DOHH2 (cell line): ENCODE measurements around the gene TTR.

Source experiments
- H3F3A ChIP-seq: fragments of 200-600 bp; sonication (generic), shearing (Covaris generic); 2 replicates; pipeline ENCODE4 v1.6.0; 2016; ENCODE audit warnings: antibody characterized with exemption, mild to moderate bottlenecking; ENCODE audit not compliant: control insufficient read depth, insufficient read depth
- H3K27ac ChIP-seq: fragments of 200-600 bp; sonication (generic); 2 replicates; pipeline ENCODE4 v1.5.1; 2014; ENCODE audit warnings: low read depth, mild to moderate bottlenecking, low read length, moderate library complexity
- H3K27me3 ChIP-seq: fragments of 200-600 bp; sonication (generic); 2 replicates; pipeline ENCODE4 v1.6.1; 2014; ENCODE audit warnings: mild to moderate bottlenecking, low read length, mixed read lengths; ENCODE audit not compliant: control insufficient read depth
- H3K36me3 ChIP-seq: fragments of 200-600 bp; sonication (generic); 2 replicates; pipeline ENCODE4 v1.6.1; 2014; ENCODE audit warnings: mild to moderate bottlenecking, low read length, moderate library complexity, mixed read lengths; ENCODE audit not compliant: control insufficient read depth
- H3K4me1 ChIP-seq: fragments of 200-600 bp; sonication (generic); 2 replicates; pipeline ENCODE4 v1.6.1; 2014; ENCODE audit warnings: mild to moderate bottlenecking, low read length, mixed read lengths; ENCODE audit not compliant: control insufficient read depth
- H3K4me2 ChIP-seq: fragments of 200-600 bp; sonication (generic); 2 replicates; pipeline ENCODE4 v1.6.0; 2014; ENCODE audit warnings: mild to moderate bottlenecking, low read length, moderate library complexity
- H3K4me3 ChIP-seq: fragments of 200-600 bp; sonication (generic); 2 replicates; pipeline ENCODE4 v1.5.1; 2014; ENCODE audit warnings: mild to moderate bottlenecking, low read length, mixed read lengths
- H3K79me2 ChIP-seq: fragments of 200-600 bp; sonication (generic); 2 replicates; pipeline ENCODE4 v1.6.1; 2014; ENCODE audit warnings: mild to moderate bottlenecking, low read length, mixed read lengths; ENCODE audit not compliant: control insufficient read depth
- H3K9me2 ChIP-seq: fragments of 200-600 bp; sonication (generic); replicated peaks from 2 replicates; pipeline ENCODE4 v1.6.1; 2014; ENCODE audit warnings: mild to moderate bottlenecking, low read length, mixed read lengths; ENCODE audit not compliant: control insufficient read depth
- H3K9me3 ChIP-seq: fragments of 200-600 bp; sonication (generic); 2 replicates; pipeline ENCODE4 v1.6.1; 2014; ENCODE audit warnings: antibody characterized with exemption, low read length, mixed read lengths; ENCODE audit not compliant: control insufficient read depth, insufficient read depth
- H4K20me1 ChIP-seq: fragments of 200-600 bp; sonication (generic); 2 replicates; pipeline ENCODE4 v1.6.0; 2014; ENCODE audit warnings: low read depth, mild to moderate bottlenecking, antibody characterized with exemption, low read length, moderate library complexity; ENCODE audit not compliant: control insufficient read depth, insufficient read depth
- CTCF ChIP-seq: fragments of 200-600 bp; sonication (generic); IDR thresholded peaks from one replicate; pipeline ENCODE4 v1.5.1; 2014; ENCODE audit warnings: antibody characterized with exemption, mild to moderate bottlenecking, low read depth, low read length; ENCODE audit not compliant: poor library complexity, severe bottlenecking
- EZH2phosphoT487 ChIP-seq: fragments of 200-600 bp; sonication (generic); IDR thresholded peaks from 2 replicates; pipeline ENCODE4 v1.6.1; 2017; ENCODE audit warnings: borderline replicate concordance, mild to moderate bottlenecking, antibody characterized with exemption, low read length, moderate library complexity, mixed read lengths

TTR gene

GRCh38 chr18:31634331-31634713, 42.6 kb downstream of the TTR start:
- Histone ChIP-seq H3K36me3 (peaks cover 8% of the 10 kb centered on the region), H3K9me3 (0 out of 2 replicates have a peak, but pooled peaks cover 4% of the 10 kb centered on the region), H3K27me3 (no peaks in the 10 kb centered on the region), H3F3A (no peaks in the 10 kb centered on the region), H4K20me1 (no peaks in the 10 kb centered on the region), H3K9me2 (no peaks in the 10 kb centered on the region), H3K4me3 (no peak overlapping the region), H3K4me1 (peaks cover 31% of the 10 kb centered on the region), H3K4me2 (no peak overlapping the region), H3K27ac (no peak overlapping the region), H3K79me2 (no peaks in the 10 kb centered on the region)
- TF ChIP-seq CTCF = no peak
- no peak for TF ChIP-seq EZH2phosphoT487

GRCh38 chr18:31636387-31636786, 44.7 kb downstream of the TTR start:
- TF ChIP-seq EZH2phosphoT487 (no peak), CTCF (no peak)
- H3F3A ChIP-seq = no peaks in the 10 kb centered on the region
- H3K9me2 ChIP-seq = no peaks in the 10 kb centered on the region
- no peak overlapping the region for H3K4me3 ChIP-seq
- no peaks in the 10 kb centered on the region for H3K36me3 ChIP-seq
- H3K79me2 ChIP-seq = no peaks in the 10 kb centered on the region
- H3K4me2 ChIP-seq = no peak overlapping the region
- H3K27ac ChIP-seq = no peak overlapping the region
- no peaks in the 10 kb centered on the region for H3K27me3 ChIP-seq
- H3K4me1 ChIP-seq = peaks cover 15% of the 10 kb centered on the region
- no peaks in the 10 kb centered on the region for H3K9me3 ChIP-seq
- no peaks in the 10 kb centered on the region for H4K20me1 ChIP-seq

GRCh38 chr18:31637445-31637844, 45.8 kb downstream of the TTR start:
- Histone ChIP-seq H3K9me3 (no peaks in the 10 kb centered on the region), H3K4me3 (no peak overlapping the region), H3K27me3 (no peaks in the 10 kb centered on the region), H4K20me1 (no peaks in the 10 kb centered on the region), H3F3A (no peaks in the 10 kb centered on the region), H3K27ac (no peak overlapping the region), H3K4me2 (no peak overlapping the region), H3K4me1 (peaks cover 15% of the 10 kb centered on the region), H3K36me3 (no peaks in the 10 kb centered on the region), H3K9me2 (no peaks in the 10 kb centered on the region), H3K79me2 (no peaks in the 10 kb centered on the region)
- TF ChIP-seq EZH2phosphoT487 = no peak
- TF ChIP-seq CTCF = no peak

- H4K20me1 ChIP-seq = no peaks in the 10 kb centered on the region
Measured at GRCh38 chr18:31643003-31643402, 51.3 kb downstream of the TTR start.

More at GRCh38 chr18:31643003-31643402, 51.3 kb downstream of the TTR start:
- Histone ChIP-seq H3K4me1 (no peaks in the 10 kb centered on the region), H3K27ac (no peak overlapping the region), H3K9me3 (no peaks in the 10 kb centered on the region), H3K79me2 (no peaks in the 10 kb centered on the region), H3K4me3 (no peak overlapping the region), H3K4me2 (no peak overlapping the region), H3K9me2 (no peaks in the 10 kb centered on the region), H3F3A (no peaks in the 10 kb centered on the region), H3K36me3 (no peaks in the 10 kb centered on the region), H3K27me3 (no peaks in the 10 kb centered on the region)
- TF ChIP-seq CTCF (no peak), EZH2phosphoT487 (no peak)
